H9 (cell line): ENCODE data around the gene NDNF. TPM values are rescaled to one million over a fixed set of nuclear protein-coding genes. Genes with fewer than 3 reads are reported as not detected.

ENCODE experiments used
- DNase-seq: peaks from one replicate; pipeline ENCODE4 v3.0.0-alpha.2; 2017
- H2AFZ ChIP-seq: one replicate; pipeline ENCODE4 v1.6.1; 2013; ENCODE audit warnings: mild to moderate bottlenecking, low read length, control low read depth, moderate library complexity
- H2AK5ac ChIP-seq: 2 replicates; pipeline ENCODE4 v1.6.1; 2013; ENCODE audit warnings: low read length, control low read depth, mixed read lengths; ENCODE audit not compliant: insufficient read length
- H2BK120ac ChIP-seq: one replicate; pipeline ENCODE4 v1.6.1; 2013; ENCODE audit warnings: low read depth, mild to moderate bottlenecking, low read length, control low read depth, inconsistent platforms; ENCODE audit not compliant: poor library complexity, severe bottlenecking
- H2BK12ac ChIP-seq: 2 replicates; pipeline ENCODE4 v1.6.1; 2013; ENCODE audit warnings: low read length, control low read depth, mixed read lengths, low read depth; ENCODE audit not compliant: insufficient read length
- H2BK15ac ChIP-seq: 2 replicates; pipeline ENCODE4 v1.6.1; 2013; ENCODE audit warnings: low read depth, low read length, control low read depth
- H2BK20ac ChIP-seq: one replicate; pipeline ENCODE4 v1.6.1; 2013; ENCODE audit warnings: low read depth, mild to moderate bottlenecking, low read length, control low read depth, inconsistent platforms; ENCODE audit not compliant: poor library complexity, severe bottlenecking
- H2BK5ac ChIP-seq: 2 replicates; pipeline ENCODE4 v1.6.1; 2013; ENCODE audit warnings: low read length, control low read depth, mixed read lengths; ENCODE audit not compliant: insufficient read length
- H3K14ac ChIP-seq: 2 replicates; pipeline ENCODE4 v1.6.1; 2013; ENCODE audit warnings: low read length, control low read depth; ENCODE audit not compliant: insufficient read depth
- H3K18ac ChIP-seq: 2 replicates; pipeline ENCODE4 v1.6.1; 2013; ENCODE audit warnings: low read depth, mild to moderate bottlenecking, mixed read lengths, low read length, control low read depth; ENCODE audit not compliant: insufficient read length
- H3K23ac ChIP-seq: 2 replicates; pipeline ENCODE4 v1.6.1; 2013; ENCODE audit warnings: low read length, control low read depth, mixed read lengths, low read depth; ENCODE audit not compliant: insufficient read length
- H3K23me2 ChIP-seq: 2 replicates; pipeline ENCODE4 v1.6.1; 2013; ENCODE audit warnings: low read depth, mild to moderate bottlenecking, mixed read lengths, low read length, control low read depth; ENCODE audit not compliant: insufficient read length, poor library complexity, severe bottlenecking
- H3K27ac ChIP-seq: 2 replicates; pipeline ENCODE4 v1.5.1; 2013; ENCODE audit warnings: low read length, control low read depth, mixed read lengths, low read depth; ENCODE audit not compliant: insufficient read length
- H3K27me3 ChIP-seq: 2 replicates; pipeline ENCODE4 v1.6.1; 2013; ENCODE audit warnings: low read length, control low read depth, inconsistent platforms; ENCODE audit not compliant: insufficient read depth
- H3K4ac ChIP-seq: 2 replicates; pipeline ENCODE4 v1.6.1; 2013; ENCODE audit warnings: low read depth, mild to moderate bottlenecking, control low read depth, inconsistent platforms, low read length, moderate library complexity
- H3K4me1 ChIP-seq: 2 replicates; pipeline ENCODE4 v1.6.1; 2013; ENCODE audit warnings: low read length, control low read depth, inconsistent platforms; ENCODE audit not compliant: insufficient read depth
- H3K4me2 ChIP-seq: 2 replicates; pipeline ENCODE4 v1.6.1; 2013; ENCODE audit warnings: low read length, control low read depth, mixed read lengths; ENCODE audit not compliant: insufficient read length, insufficient read depth
- H3K56ac ChIP-seq: 2 replicates; pipeline ENCODE4 v1.6.1; 2013; ENCODE audit warnings: low read depth, mild to moderate bottlenecking, mixed read lengths, low read length, control low read depth; ENCODE audit not compliant: insufficient read length
- H3K79me1 ChIP-seq: 2 replicates; pipeline ENCODE4 v1.6.1; 2013; ENCODE audit warnings: low read depth, mild to moderate bottlenecking, moderate library complexity, low read length, control low read depth, inconsistent platforms; ENCODE audit not compliant: insufficient read depth, poor library complexity, severe bottlenecking
- H3K79me2 ChIP-seq: 2 replicates; pipeline ENCODE4 v1.6.1; 2013; ENCODE audit warnings: low read length, control low read depth, inconsistent platforms; ENCODE audit not compliant: insufficient read depth
- H3K9ac ChIP-seq: 2 replicates; pipeline ENCODE4 v1.6.1; 2013; ENCODE audit warnings: low read length, control low read depth, mixed read lengths; ENCODE audit not compliant: insufficient read length; ENCODE audit errors: extremely low read depth
- H3K9me3 ChIP-seq: one replicate; pipeline ENCODE4 v1.6.1; 2013; ENCODE audit warnings: low read depth, low read length, inconsistent platforms; ENCODE audit not compliant: control insufficient read depth
- H3T11ph ChIP-seq: one replicate; pipeline ENCODE4 v1.6.1; 2013; ENCODE audit warnings: mild to moderate bottlenecking, low read length, control low read depth, inconsistent platforms
- H4K20me1 ChIP-seq: one replicate; pipeline ENCODE4 v1.6.1; 2013; ENCODE audit not compliant: control insufficient read depth, insufficient read length, insufficient read depth
- H4K5ac ChIP-seq: 2 replicates; pipeline ENCODE4 v1.6.1; 2013; ENCODE audit warnings: low read depth, mild to moderate bottlenecking, mixed read lengths, low read length, control low read depth; ENCODE audit not compliant: insufficient read length
- H4K8ac ChIP-seq: replicated peaks from 2 replicates; pipeline ENCODE4 v1.6.1; 2013; ENCODE audit warnings: low read length, control low read depth, mixed read lengths, low read depth; ENCODE audit not compliant: insufficient read length
- H4K91ac ChIP-seq: 2 replicates; pipeline ENCODE4 v1.6.1; 2013; ENCODE audit warnings: low read depth, mild to moderate bottlenecking, moderate library complexity, mixed read lengths, low read length, control low read depth; ENCODE audit not compliant: insufficient read length
- H3K27ac Mint-ChIP-seq, 3 experiments: 2 replicates in 2 of 3; 3 replicates in 1 of 3; pipeline ENCODE4 v1.8.0; 2020 to 2021; ENCODE audit warnings: mixed read lengths in 3 of 3, mild to moderate bottlenecking in 1 of 3, moderate library complexity in 1 of 3
- H3K27me3 Mint-ChIP-seq: 2 replicates; pipeline ENCODE4 v1.8.0; 2021; ENCODE audit warnings: low read depth, mild to moderate bottlenecking, moderate library complexity, mixed read lengths
- H3K36me3 Mint-ChIP-seq, 3 experiments: 2 replicates in 2 of 3; 3 replicates in 1 of 3; pipeline ENCODE4 v1.8.0; 2020 to 2021; ENCODE audit warnings: low read depth in 3 of 3, mixed read lengths in 3 of 3; ENCODE audit not compliant: insufficient read depth in 1 of 3
- H3K4me1 Mint-ChIP-seq, 2 experiments: 2 replicates each; pipeline ENCODE4 v1.8.0; 2020; ENCODE audit warnings: mixed read lengths in 2 of 2
- H3K4me3 Mint-ChIP-seq, 2 experiments: 2 replicates in 1 of 2; 3 replicates in 1 of 2; pipeline ENCODE4 v1.8.0; 2020 to 2021; ENCODE audit warnings: mild to moderate bottlenecking in 2 of 2, mixed read lengths in 2 of 2, moderate library complexity in 1 of 2
- H3K9me3 Mint-ChIP-seq, 2 experiments: 2 replicates in 1 of 2; 3 replicates in 1 of 2; pipeline ENCODE4 v1.8.0; 2020; ENCODE audit warnings: mild to moderate bottlenecking in 2 of 2, mixed read lengths in 2 of 2, moderate library complexity in 1 of 2
- total RNA-seq: library from RNA; stranded (reverse); gene quantifications from 2 replicates; pipeline ENCODE4 v1.2.1, GENCODE V29; 2021
- TF ChIP-seq, protein P1 (sequence below): fragments of 200-600 bp; sonication (generic); conservative IDR thresholded peaks from 3 replicates; pipeline ENCODE4 v1.8.0; 2021; ENCODE audit warnings: antibody characterized with exemption, mild to moderate bottlenecking

Gene NDNF
- total RNA-seq, 1 experiment from 2014 or later, result 0.17 TPM

DNA sequence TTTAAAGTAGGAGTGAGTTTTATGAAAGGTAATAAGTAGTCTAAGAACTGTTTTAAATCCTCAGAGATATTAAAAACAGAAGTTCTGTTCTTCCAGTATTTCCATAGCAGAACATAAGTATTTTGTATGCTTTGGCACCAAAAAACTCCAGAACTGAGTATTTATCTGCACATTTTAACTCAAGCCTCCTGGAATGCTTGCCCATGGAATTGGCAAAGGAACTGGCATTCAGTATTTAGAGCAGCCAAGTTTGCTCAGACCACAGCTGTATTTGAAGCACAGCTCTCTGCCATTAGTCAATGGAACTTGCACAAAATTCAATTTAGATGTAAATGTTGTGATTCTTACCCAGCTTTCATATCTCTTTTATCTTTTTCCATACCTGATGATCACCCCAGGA is 42.2 kb downstream of the NDNF start:
- no peak overlapping the region for H3K27ac Mint-ChIP-seq

More for the DNA sequence above, 42.2 kb downstream of the NDNF start:
- Histone ChIP-seq H3K4me2 (no peak overlapping the region), H2BK120ac (no peak overlapping the region), H4K91ac (no peak overlapping the region), H3K14ac (no peak overlapping the region), H3K4me1 (no peaks in the 10 kb centered on the region), H3K27ac (no peak overlapping the region), H2AK5ac (no peak overlapping the region), H3K23ac (no peak overlapping the region), H3K18ac (no peak overlapping the region), H2BK20ac (no peak overlapping the region), H2BK5ac (no peak overlapping the region), H4K5ac (no peak overlapping the region), H3K9ac (no peak overlapping the region), H3K4ac (no peak overlapping the region), H3K56ac (no peak overlapping the region), H3K79me2 (no peaks in the 10 kb centered on the region), H3K9me3 (no peaks in the 10 kb centered on the region), H3K23me2 (no peaks in the 10 kb centered on the region), H4K20me1 (no peaks in the 10 kb centered on the region), H2AFZ (no peak overlapping the region), H2BK15ac (no peak overlapping the region), H3T11ph (no peak overlapping the region), H2BK12ac (no peak overlapping the region), H3K27me3 (no peaks in the 10 kb centered on the region), H4K8ac (no peak overlapping the region), H3K79me1 (no peaks in the 10 kb centered on the region)
- Mint-ChIP-seq H3K4me3 (no peak overlapping the region), H3K9me3 (no peaks in the 10 kb centered on the region), H3K36me3 (no peaks in the 10 kb centered on the region), H3K27me3 (no peaks in the 10 kb centered on the region), H3K4me1 (peaks cover 0 to 2% of the 10 kb centered on the region in 2 experiments; a peak in 1 of 4 replicates)
- no peak for DNase-seq
- TF ChIP-seq, protein P1, sequence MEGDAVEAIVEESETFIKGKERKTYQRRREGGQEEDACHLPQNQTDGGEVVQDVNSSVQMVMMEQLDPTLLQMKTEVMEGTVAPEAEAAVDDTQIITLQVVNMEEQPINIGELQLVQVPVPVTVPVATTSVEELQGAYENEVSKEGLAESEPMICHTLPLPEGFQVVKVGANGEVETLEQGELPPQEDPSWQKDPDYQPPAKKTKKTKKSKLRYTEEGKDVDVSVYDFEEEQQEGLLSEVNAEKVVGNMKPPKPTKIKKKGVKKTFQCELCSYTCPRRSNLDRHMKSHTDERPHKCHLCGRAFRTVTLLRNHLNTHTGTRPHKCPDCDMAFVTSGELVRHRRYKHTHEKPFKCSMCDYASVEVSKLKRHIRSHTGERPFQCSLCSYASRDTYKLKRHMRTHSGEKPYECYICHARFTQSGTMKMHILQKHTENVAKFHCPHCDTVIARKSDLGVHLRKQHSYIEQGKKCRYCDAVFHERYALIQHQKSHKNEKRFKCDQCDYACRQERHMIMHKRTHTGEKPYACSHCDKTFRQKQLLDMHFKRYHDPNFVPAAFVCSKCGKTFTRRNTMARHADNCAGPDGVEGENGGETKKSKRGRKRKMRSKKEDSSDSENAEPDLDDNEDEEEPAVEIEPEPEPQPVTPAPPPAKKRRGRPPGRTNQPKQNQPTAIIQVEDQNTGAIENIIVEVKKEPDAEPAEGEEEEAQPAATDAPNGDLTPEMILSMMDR, result no peak
